Activated CD4-positive, alpha-beta T cell treated with anti-CD3 and anti-CD28 coated beads, Interleukin-2, amount 10 ng/mL, durations not matched to agents 24 days and 14 days (primary cell): ENCODE data around the gene BTBD9. TPM values are rescaled to one million over a fixed set of nuclear protein-coding genes. Genes with fewer than 3 reads are reported as not detected.

Experiments
- DNase-seq: peaks from one replicate; pipeline ENCODE4 v3.0.0; 2022
- H3K27ac Mint-ChIP-seq: one replicate; pipeline ENCODE4 v1.8.0; 2022; ENCODE audit warnings: mild to moderate bottlenecking, mixed read lengths
- H3K27me3 Mint-ChIP-seq: one replicate; pipeline ENCODE4 v1.8.0; 2022; ENCODE audit warnings: mixed read lengths
- H3K36me3 Mint-ChIP-seq: one replicate; pipeline ENCODE4 v1.8.0; 2022; ENCODE audit warnings: low read depth, mild to moderate bottlenecking, mixed read lengths
- H3K4me1 Mint-ChIP-seq: one replicate; pipeline ENCODE4 v1.8.0; 2021; ENCODE audit warnings: mixed read lengths
- H3K4me3 Mint-ChIP-seq: one replicate; pipeline ENCODE4 v1.8.0; 2022; ENCODE audit warnings: mild to moderate bottlenecking, moderate library complexity, mixed read lengths
- H3K9me3 Mint-ChIP-seq: one replicate; pipeline ENCODE4 v1.8.0; 2021; ENCODE audit warnings: mixed read lengths
- intact Hi-C: fragments of 100-400 bp; cut with micrococcal nuclease; formaldehyde crosslinking; loops from one replicate; pipeline ENCODE4 v1.15.1; 2023
- total RNA-seq: library from RNA; stranded (reverse); gene quantifications from 2 replicates; pipeline ENCODE4 v1.2.3, GENCODE V29; 2022

The BTBD9 gene
- total RNA-seq, 1 donor from 2014 or later: 12.4 TPM

GRCh38 chr6:38185244-38185643 lies 454.5 kb downstream of the BTBD9 start:
- H3K4me3 Mint-ChIP-seq: no peak overlapping the region
- no peaks in the 10 kb centered on the region for H3K27me3 Mint-ChIP-seq
- H3K4me1 Mint-ChIP-seq: no peaks in the 10 kb centered on the region
- H3K27ac Mint-ChIP-seq: no peak overlapping the region
- H3K9me3 Mint-ChIP-seq: no peaks in the 10 kb centered on the region
- intact Hi-C loops: no loop called here
- H3K36me3 Mint-ChIP-seq: no peaks in the 10 kb centered on the region
- DNase-seq: no peak

GRCh38 chr6:38184585-38185080 lies 455.1 kb downstream of the BTBD9 start:
- Mint-ChIP-seq H3K4me1 (no peaks in the 10 kb centered on the region), H3K27ac (no peak overlapping the region), H3K27me3 (no peaks in the 10 kb centered on the region), H3K4me3 (no peak overlapping the region), H3K9me3 (no peaks in the 10 kb centered on the region), H3K36me3 (no peaks in the 10 kb centered on the region)
- no peak for DNase-seq
- intact Hi-C loops: no loop called here

- intact Hi-C loops: no loop called here
- Mint-ChIP-seq H3K4me1 (no peaks in the 10 kb centered on the region), H3K9me3 (no peaks in the 10 kb centered on the region), H3K4me3 (no peak overlapping the region), H3K27ac (no peak overlapping the region), H3K27me3 (no peaks in the 10 kb centered on the region), H3K36me3 (no peaks in the 10 kb centered on the region)
- DNase-seq: no peak
Measured at GRCh38 chr6:38183856-38184584, 455.7 kb downstream of the BTBD9 start.

GRCh38 chr6:38182426-38182825 lies 457.3 kb downstream of the BTBD9 start:
- Mint-ChIP-seq H3K27ac (no peak overlapping the region), H3K4me3 (no peak overlapping the region), H3K9me3 (no peaks in the 10 kb centered on the region), H3K36me3 (no peaks in the 10 kb centered on the region), H3K4me1 (no peaks in the 10 kb centered on the region), H3K27me3 (no peaks in the 10 kb centered on the region)
- DNase-seq: no peak
- intact Hi-C loops: no loop called here

- no peaks in the 10 kb centered on the region for H3K27me3 Mint-ChIP-seq
Measured at GRCh38 chr6:38180586-38180985, 459.1 kb downstream of the BTBD9 start.

GRCh38 chr6:38179794-38180430 lies 459.8 kb downstream of the BTBD9 start:
- no peak overlapping the region for H3K4me3 Mint-ChIP-seq
- no peaks in the 10 kb centered on the region for H3K27me3 Mint-ChIP-seq
- DNase-seq: no peak

More at GRCh38 chr6:38180586-38180985, 459.1 kb downstream of the BTBD9 start:
- Mint-ChIP-seq H3K27ac (no peak overlapping the region), H3K4me3 (no peak overlapping the region), H3K4me1 (no peaks in the 10 kb centered on the region), H3K9me3 (no peaks in the 10 kb centered on the region), H3K36me3 (no peaks in the 10 kb centered on the region)
- intact Hi-C loops: no loop called here
- DNase-seq: no peak

GRCh38 chr6:38179300-38179699 lies 460.4 kb downstream of the BTBD9 start:
- no peaks in the 10 kb centered on the region for H3K36me3 Mint-ChIP-seq
- no peak overlapping the region for H3K27ac Mint-ChIP-seq
- H3K27me3 Mint-ChIP-seq: no peaks in the 10 kb centered on the region
- H3K4me1 Mint-ChIP-seq: no peaks in the 10 kb centered on the region
- intact Hi-C loops: no loop called here
- no peak overlapping the region for H3K4me3 Mint-ChIP-seq
- no peaks in the 10 kb centered on the region for H3K9me3 Mint-ChIP-seq
- DNase-seq: no peak

More at GRCh38 chr6:38179794-38180430, 459.8 kb downstream of the BTBD9 start:
- Mint-ChIP-seq H3K9me3 (no peaks in the 10 kb centered on the region), H3K27ac (no peak overlapping the region), H3K36me3 (no peaks in the 10 kb centered on the region), H3K4me1 (no peaks in the 10 kb centered on the region)
- intact Hi-C loops: no loop called here

GRCh38 chr6:38178584-38178886 lies 461.2 kb downstream of the BTBD9 start:
- no peaks in the 10 kb centered on the region for H3K36me3 Mint-ChIP-seq
- intact Hi-C loops: no loop called here
- no peaks in the 10 kb centered on the region for H3K27me3 Mint-ChIP-seq
- DNase-seq: no peak
- H3K4me3 Mint-ChIP-seq: no peak overlapping the region
- no peaks in the 10 kb centered on the region for H3K4me1 Mint-ChIP-seq
- H3K9me3 Mint-ChIP-seq: no peaks in the 10 kb centered on the region
- no peak overlapping the region for H3K27ac Mint-ChIP-seq

- Mint-ChIP-seq H3K27ac (no peak overlapping the region), H3K27me3 (no peaks in the 10 kb centered on the region), H3K9me3 (no peaks in the 10 kb centered on the region), H3K4me3 (no peak overlapping the region), H3K4me1 (no peaks in the 10 kb centered on the region), H3K36me3 (no peaks in the 10 kb centered on the region)
- DNase-seq: no peak
- intact Hi-C loops: no loop called here
Measured at GRCh38 chr6:38177882-38178583, 461.7 kb downstream of the BTBD9 start.

- no peak overlapping the region for H3K4me3 Mint-ChIP-seq
Measured at GRCh38 chr6:38176797-38177751, 462.7 kb downstream of the BTBD9 start.

GRCh38 chr6:38175786-38176185 lies 463.9 kb downstream of the BTBD9 start:
- no peaks in the 10 kb centered on the region for H3K4me1 Mint-ChIP-seq
- H3K4me3 Mint-ChIP-seq: no peak overlapping the region
- H3K9me3 Mint-ChIP-seq: no peaks in the 10 kb centered on the region

More at GRCh38 chr6:38176797-38177751, 462.7 kb downstream of the BTBD9 start:
- Mint-ChIP-seq H3K36me3 (no peaks in the 10 kb centered on the region), H3K4me1 (no peaks in the 10 kb centered on the region), H3K27me3 (no peaks in the 10 kb centered on the region), H3K27ac (no peak overlapping the region), H3K9me3 (no peaks in the 10 kb centered on the region)
- no peak for DNase-seq
- intact Hi-C loops: no loop called here

GRCh38 chr6:38174806-38175495 lies 464.8 kb downstream of the BTBD9 start:
- H3K27ac Mint-ChIP-seq: no peak overlapping the region
- H3K9me3 Mint-ChIP-seq: no peaks in the 10 kb centered on the region
- DNase-seq: no peak
- no peaks in the 10 kb centered on the region for H3K36me3 Mint-ChIP-seq
- no peaks in the 10 kb centered on the region for H3K4me1 Mint-ChIP-seq
- intact Hi-C loops: no loop called here
- no peak overlapping the region for H3K4me3 Mint-ChIP-seq
- no peaks in the 10 kb centered on the region for H3K27me3 Mint-ChIP-seq

More at GRCh38 chr6:38175786-38176185, 463.9 kb downstream of the BTBD9 start:
- H3K27ac Mint-ChIP-seq: no peak overlapping the region
- H3K27me3 Mint-ChIP-seq: no peaks in the 10 kb centered on the region
- H3K36me3 Mint-ChIP-seq: no peaks in the 10 kb centered on the region
- DNase-seq: no peak
- intact Hi-C loops: no loop called here

- Mint-ChIP-seq H3K4me3 (no peak overlapping the region), H3K4me1 (no peaks in the 10 kb centered on the region), H3K27ac (no peak overlapping the region), H3K36me3 (no peaks in the 10 kb centered on the region), H3K27me3 (no peaks in the 10 kb centered on the region), H3K9me3 (no peaks in the 10 kb centered on the region)
- intact Hi-C loops: no loop called here
- DNase-seq: no peak
Measured at GRCh38 chr6:38174315-38174714, 465.4 kb downstream of the BTBD9 start.
